ENCODE results near the gene MLPH.

MLPH gene

DNA sequence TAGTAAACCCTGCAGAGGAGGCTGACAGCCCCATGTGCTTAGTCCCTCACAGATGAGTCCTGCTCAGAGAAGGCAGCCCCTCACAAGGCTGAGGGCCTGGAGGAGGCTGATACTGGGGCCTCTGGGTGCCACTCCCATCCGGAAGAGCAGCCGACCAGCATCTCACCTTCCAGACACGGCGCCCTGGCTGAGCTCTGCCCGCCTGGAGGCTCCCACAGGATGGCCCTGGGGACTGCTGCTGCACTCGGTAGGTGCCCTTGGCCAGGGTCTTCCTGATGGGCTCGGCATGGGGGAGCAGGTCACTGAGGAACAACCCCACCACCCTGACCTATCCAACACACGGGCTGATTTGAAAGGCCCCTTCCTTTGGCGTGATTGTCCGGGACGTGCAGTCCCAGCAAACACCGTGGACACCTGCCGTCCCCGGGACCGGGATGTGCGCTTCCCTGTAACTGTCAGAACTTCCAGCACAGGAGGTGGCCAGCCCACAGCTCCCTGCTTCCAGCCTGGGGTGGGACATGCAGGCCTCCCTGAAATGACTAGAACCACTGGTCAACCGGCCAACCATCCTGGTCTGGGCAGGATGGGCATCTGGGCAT lies 38.6 kb downstream of the MLPH start:
- DNase-seq = no peak

GRCh38 chr2:237527233-237527632 lies 40.2 kb downstream of the MLPH start:
- DNase-seq = no peak

GRCh38 chr2:237527766-237528165 lies 40.7 kb downstream of the MLPH start:
- DNase-seq = no peak

- no peak for DNase-seq
These were observed 42.7 kb downstream of the MLPH start for GRCh38 chr2:237529452-237530402.

- no peak for DNase-seq
These were observed 43.7 kb downstream of the MLPH start for GRCh38 chr2:237530472-237531433.

DNA sequence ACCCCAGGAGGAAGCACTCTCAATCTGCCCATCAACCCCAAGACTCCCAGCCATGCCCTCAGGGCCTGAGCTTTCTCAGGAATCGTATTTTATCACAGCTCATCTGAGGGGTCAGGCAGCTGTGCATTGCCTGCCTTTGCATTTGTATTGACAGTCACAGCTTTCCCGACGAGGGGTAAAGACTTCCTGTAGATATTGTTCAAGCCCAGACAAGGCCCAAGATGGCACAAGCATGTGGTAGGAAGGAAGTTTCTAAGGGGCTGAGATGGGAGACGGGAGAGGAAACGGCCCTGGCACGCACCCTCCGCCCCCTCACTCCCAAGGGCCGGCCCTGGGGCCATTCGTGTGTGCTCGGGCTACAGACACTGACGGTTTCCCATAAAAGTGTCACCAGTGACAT lies 45.1 kb downstream of the MLPH start:
- DNase-seq = no peak

- DNase-seq = no peak
These were observed 46.7 kb downstream of the MLPH start for GRCh38 chr2:237533668-237534161.

GRCh38 chr2:237534380-237534779 lies 47.3 kb downstream of the MLPH start:
- no peak for DNase-seq

DNA sequence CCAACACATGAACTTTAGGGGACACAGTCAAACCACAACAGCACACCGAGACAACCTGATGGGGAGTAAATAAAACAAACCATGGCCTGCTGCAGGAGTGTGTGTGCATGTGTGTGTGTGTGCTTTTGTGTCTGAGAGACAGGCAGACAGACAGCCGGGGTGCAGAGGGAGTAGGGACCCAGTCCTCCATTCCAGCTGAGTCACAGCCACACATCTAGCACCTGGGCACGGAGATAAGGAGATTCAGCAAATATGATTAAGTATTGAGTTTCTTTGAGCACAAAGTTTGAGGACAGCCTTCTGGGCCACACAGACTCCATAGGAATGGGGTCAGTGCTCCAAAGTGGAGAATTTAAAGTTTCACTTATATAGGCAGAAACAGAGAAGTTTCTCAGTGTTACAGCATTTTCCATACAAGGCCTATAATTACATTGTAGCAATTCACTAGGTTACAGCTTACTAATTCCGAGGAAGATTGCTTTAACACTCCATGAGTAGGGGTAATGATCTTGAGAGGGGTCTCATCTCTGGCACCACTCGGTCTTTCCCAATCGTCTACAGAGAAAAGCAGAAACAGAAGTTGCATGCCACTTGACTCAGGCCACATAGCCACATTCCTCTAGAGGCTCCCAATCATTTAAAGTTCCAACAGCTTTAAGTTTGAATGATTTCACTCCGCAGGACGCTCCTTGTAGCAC lies 48.5 kb downstream of the MLPH start:
- no peak for DNase-seq

- no peak for DNase-seq
These were observed 49.0 kb downstream of the MLPH start for GRCh38 chr2:237536083-237536415.

GRCh38 chr2:237536617-237537016 lies 49.6 kb downstream of the MLPH start:
- DNase-seq = no peak

- DNase-seq = no peak
These were observed 51.1 kb downstream of the MLPH start for GRCh38 chr2:237538001-237538720.

- DNase-seq = no peak
These were observed 51.9 kb downstream of the MLPH start for GRCh38 chr2:237538901-237539300.

GRCh38 chr2:237539681-237540080 lies 52.6 kb downstream of the MLPH start:
- DNase-seq = no peak

DNA sequence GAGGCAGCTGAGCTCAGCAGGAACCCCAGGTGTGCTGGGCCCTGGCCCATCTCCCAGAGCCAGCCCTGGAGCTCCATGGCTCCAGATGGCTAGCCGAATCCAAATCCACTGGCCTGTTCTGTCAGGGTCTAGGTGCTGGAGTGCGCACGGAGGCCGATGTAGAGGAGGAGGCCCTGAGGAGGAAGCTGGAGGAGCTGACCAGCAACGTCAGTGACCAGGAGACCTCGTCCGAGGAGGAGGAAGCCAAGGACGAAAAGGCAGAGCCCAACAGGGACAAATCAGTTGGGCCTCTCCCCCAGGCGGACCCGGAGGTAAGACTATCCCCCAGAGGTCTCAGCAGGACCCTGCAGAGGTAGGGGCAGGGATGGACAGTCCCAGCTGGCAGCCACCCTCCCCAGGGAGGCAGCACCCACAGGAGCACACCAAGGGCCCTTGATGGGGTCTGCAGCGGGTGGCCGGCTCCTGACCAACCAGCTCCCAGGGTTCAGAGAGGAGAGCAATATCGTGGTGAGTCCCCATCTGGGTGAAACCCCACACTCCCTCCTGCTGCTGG lies 53.2 kb downstream of the MLPH start:
- DNase-seq = no peak

DNA sequence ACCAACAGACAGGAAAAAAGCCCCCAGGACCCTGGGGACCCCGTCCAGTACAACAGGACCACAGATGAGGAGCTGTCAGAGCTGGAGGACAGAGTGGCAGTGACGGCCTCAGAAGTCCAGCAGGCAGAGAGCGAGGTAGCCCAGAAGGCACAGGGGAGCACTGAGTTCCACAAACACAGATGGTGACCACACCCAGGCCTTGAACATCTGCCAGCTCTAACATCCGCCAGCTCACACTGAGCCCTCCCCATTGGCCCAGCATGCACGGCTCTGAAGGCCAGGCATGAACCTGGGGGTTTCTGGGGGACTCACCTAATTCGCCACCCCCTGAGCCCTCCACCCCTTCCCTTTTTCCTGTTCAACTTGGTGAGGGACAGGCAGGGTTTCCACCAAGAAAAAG lies 53.8 kb downstream of the MLPH start:
- no peak for DNase-seq

GRCh38 chr2:237541243-237541642 lies 54.2 kb downstream of the MLPH start:
- DNase-seq = no peak

DNA sequence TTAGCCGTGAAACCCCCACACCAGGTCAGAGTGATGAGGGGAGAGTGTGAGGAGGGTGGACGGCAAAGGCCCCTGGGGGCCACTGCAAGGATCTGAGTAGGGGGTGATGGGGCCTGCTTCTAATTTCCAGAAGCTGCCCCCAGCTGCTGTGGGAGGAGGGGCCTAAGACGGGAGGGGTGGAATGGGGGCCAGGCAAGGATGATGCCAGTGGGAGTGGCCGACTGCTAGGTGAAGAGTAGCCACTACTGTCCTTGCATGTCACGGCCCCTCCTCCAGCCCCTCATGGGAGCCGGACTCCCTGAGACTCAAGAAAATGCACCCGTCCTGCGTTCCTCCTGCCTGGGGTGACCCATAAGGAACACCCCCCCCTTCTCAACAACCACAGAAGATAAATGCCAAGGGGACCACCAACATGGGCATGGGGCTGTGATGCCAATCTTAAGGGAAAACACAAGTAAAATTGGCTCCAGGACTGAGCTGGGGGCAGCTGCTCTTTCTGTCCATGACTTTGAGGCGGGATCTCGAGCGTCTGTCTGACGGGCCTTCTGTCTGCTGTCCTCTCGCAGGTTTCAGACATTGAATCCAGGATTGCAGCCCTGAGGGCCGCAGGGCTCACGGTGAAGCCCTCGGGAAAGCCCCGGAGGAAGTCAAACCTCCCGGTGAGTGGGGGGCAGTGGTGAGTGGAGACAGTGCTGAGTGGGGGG lies 55.1 kb downstream of the MLPH start:
- no peak for DNase-seq

DNA sequence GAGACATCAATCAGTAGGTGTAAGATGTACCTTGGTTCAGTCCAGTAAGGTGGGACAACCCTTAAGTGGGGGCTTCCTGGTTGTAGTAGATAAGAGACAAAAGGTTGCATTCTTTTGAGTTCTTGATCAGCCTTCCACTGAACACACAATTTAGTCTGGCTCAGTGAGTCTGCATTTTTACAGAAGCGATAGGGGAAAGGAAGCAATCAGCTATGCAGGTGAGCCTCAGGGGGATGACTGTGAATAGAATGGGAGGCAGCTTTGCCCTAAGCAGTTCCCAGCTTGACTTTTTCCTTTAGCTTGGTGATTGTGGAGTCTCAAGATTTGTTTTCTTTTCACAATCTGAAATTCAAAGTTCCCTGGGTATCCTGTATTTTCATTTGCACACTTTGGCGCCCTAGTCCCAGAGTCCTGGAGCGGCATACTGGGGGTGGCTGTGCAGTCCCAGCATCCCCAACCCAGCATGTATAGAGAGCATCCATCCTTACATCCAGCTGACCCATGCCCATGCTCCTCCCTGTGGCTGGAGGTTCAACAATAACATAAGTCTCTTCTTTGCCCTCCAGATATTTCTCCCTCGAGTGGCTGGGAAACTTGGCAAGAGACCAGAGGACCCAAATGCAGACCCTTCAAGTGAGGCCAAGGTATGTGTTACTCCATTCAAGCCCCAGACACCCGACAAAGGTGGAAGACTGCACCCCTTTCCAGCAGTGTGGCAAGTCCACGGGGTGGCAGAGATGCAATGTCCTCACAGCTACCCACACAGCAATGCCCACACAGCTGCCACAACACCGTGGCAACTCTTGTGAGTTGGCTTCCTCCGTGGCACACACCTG lies 59.2 kb downstream of the MLPH start:
- DNase-seq = no peak

DNA sequence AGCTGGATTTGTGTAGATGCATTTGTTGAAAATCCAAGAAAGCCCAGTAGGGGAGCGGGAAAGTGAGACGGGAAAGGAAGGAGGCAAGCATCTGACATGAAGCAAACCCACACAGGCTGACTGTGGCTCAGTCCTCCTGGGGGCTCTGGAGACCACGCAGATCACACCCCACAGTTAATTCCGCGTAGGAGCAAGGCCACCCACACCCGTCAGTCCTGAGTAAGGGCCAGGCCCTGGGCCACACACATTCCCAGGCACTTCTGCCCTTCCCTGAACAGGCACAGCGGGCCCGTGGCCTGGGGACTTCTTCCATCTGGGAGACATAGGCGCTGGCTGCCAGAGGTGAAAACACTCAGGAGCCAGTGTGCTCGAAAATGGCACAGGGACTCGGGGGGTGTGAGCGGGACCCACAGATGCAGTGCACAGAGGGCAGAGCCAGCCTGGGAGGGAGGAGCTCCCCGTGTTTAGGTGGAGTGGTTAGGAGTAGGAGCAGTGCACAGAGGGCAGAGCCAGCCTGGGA lies 59.9 kb downstream of the MLPH start:
- no peak for DNase-seq

Measured in activated T-cell treated with anti-CD3 and anti-CD28 coated beads, Interleukin-2, amount 50 U/mL, for 1 hour (primary cell).